ENCODE data around the gene MRPL49. TPM values are rescaled to one million over a fixed set of nuclear protein-coding genes. Genes with fewer than 3 reads are reported as not detected.
"Not testable (repeated sequence)": the region's sequence is repeated elsewhere in the genome, so short reads cannot be mapped to it uniquely, and the experiment has no call there.

MRPL49 gene
- total RNA-seq, 4 donors from 2014 or later, result 10.5 to 119 (median 60.9) TPM

DNA sequence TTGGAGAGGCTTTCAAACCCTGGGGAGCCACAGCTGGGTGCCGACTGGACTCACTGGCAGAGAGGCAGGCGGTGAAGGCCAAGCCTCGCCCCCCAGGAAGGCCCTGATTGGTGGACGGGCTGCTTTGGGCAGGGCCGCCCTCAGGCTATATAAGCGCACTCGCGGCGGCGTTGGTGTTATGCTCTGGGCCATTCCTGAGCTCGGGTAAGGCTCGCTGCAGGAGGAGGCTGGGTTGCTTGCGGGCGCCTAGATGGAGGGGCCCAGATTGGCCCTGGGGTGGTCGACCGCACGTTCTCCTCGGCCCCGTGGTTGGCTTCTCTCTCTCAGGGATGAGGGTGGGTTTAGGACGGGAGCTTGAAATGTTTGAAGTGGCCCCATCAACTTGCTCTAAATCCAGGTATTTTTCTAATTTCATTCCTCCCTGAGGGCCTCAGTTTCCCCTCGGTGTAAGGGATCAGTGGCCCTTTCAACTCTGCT lies 48.0 kb downstream of the MRPL49 start, which contains the start of gene SPDYC:
TSS of gene SPDYC (plus strand) at position 176 of the 477 bp plus-strand sequence. CDS start 1,125 bp downstream, outside the sequence.
- no peaks in the 10 kb centered on the region for H3K36me3 ChIP-seq
- intact Hi-C loops (cut with DNase I; ENCODE audit: low total_unique reads), result no loop called here
- no peak for DNase-seq
- no peaks in the 10 kb centered on the region for H3K9me3 ChIP-seq
- H3K27ac ChIP-seq, result peak within 1 kb of the TSS in 1 of 4 donors; percentile 7
- H3K4me3 ChIP-seq, result no peak within 1 kb of the TSS
- peaks cover 0 to 9% (median 0%) of the 10 kb centered on the region in 4 donors for H3K4me1 ChIP-seq
- WGBS, 2 donors (ENCODE audit: low coverage in 1 of 2), result 91 to 96% methylated on average over 11 to 21 of the region's 21 CpGs
- in situ Hi-C loops (cut with MboI; ENCODE audit: low pct_ligation_motif_present in 1 of 4, low pct_unique_long_range_greater_than_20kb in 1 of 4, low sequenced_read_pairs in 3 of 4), result no loop called here
- H3K27me3 ChIP-seq, result no peaks in the 10 kb centered on the region
- TF ChIP-seq POLR2AphosphoS5 (IDR thresholded peaks at IDR 0.05) (no peak), EP300 (IDR thresholded peaks at IDR 0.05; ENCODE audit: low read depth) (no peak), POLR2A (IDR thresholded peaks at IDR 0.05) (no peak)
- TF ChIP-seq, protein P1, sequence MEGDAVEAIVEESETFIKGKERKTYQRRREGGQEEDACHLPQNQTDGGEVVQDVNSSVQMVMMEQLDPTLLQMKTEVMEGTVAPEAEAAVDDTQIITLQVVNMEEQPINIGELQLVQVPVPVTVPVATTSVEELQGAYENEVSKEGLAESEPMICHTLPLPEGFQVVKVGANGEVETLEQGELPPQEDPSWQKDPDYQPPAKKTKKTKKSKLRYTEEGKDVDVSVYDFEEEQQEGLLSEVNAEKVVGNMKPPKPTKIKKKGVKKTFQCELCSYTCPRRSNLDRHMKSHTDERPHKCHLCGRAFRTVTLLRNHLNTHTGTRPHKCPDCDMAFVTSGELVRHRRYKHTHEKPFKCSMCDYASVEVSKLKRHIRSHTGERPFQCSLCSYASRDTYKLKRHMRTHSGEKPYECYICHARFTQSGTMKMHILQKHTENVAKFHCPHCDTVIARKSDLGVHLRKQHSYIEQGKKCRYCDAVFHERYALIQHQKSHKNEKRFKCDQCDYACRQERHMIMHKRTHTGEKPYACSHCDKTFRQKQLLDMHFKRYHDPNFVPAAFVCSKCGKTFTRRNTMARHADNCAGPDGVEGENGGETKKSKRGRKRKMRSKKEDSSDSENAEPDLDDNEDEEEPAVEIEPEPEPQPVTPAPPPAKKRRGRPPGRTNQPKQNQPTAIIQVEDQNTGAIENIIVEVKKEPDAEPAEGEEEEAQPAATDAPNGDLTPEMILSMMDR (IDR thresholded peaks at IDR 0.05), result no peak

DNA sequence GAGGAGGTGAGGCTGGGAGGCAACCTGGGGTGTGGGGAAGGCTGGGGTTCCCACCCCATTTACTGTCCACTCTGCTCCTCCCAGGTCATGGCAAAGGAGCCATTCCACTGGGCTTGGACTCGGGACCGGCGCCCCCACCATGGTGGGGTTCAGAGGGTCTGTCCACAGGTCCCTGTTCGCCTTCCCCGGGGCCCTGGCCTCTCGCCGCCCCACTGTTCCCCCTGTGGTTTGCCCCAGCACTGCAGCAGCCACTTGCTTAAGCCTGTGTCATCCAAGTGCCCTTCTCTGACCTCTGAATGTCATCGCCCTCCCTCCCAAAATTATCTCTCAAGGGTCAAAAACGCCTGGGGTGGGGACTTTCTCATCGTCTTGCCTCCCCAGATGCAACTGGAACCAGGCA lies 50.5 kb downstream of the MRPL49 start:
- Histone ChIP-seq H3K27ac (no peak overlapping the region), H3K27me3 (no peaks in the 10 kb centered on the region), H3K9me3 (no peaks in the 10 kb centered on the region), H3K4me3 (no peak overlapping the region), H3K4me1 (no peaks in the 10 kb centered on the region), H3K36me3 (no peaks in the 10 kb centered on the region)
- WGBS, 2 donors (ENCODE audit: low coverage in 1 of 2), result 81% methylated on average over 10 of the region's 10 CpGs; no CpG with 5 or more reads in 1 of the 2 donors
- no peak for DNase-seq
- in situ Hi-C loops (cut with MboI; ENCODE audit: low pct_ligation_motif_present in 1 of 4, low pct_unique_long_range_greater_than_20kb in 1 of 4, low sequenced_read_pairs in 3 of 4), result no loop called here
- intact Hi-C loops (cut with DNase I; ENCODE audit: low total_unique reads), result no loop called here
- TF ChIP-seq, protein P1 (IDR thresholded peaks at IDR 0.05), result no peak
- no peak for TF ChIP-seq POLR2AphosphoS5 (IDR thresholded peaks at IDR 0.05)
- no peak for TF ChIP-seq POLR2A (IDR thresholded peaks at IDR 0.05)
- no peak for TF ChIP-seq EP300 (IDR thresholded peaks at IDR 0.05; ENCODE audit: low read depth)

DNA sequence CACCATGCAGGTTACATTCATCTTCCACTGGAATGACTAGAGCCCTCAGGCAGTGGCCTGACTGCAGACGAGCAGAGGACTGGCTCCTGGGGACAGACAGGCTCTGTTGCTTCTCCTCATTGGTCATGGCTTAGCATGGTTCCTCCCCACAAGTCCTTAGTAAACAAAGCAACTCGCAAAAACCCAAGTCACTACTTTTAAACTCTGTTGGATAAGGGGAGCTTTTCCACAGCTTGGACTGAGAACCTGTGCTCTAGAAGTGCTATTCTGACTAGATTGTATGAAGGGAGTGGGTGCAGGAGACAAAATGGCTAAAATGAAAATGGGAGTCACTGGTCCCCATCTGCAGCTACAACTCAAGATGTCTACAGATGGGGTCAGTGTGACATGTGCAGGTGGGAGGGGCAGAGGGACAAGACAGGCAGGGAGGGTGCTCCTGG lies 52.5 kb downstream of the MRPL49 start:
- H3K4me1 ChIP-seq; H3K27me3 ChIP-seq; in situ Hi-C loops (cut with MboI; ENCODE audit: low pct_ligation_motif_present in 1 of 4, low pct_unique_long_range_greater_than_20kb in 1 of 4, low sequenced_read_pairs in 3 of 4); intact Hi-C loops (cut with DNase I; ENCODE audit: low total_unique reads); DNase-seq; H3K36me3 ChIP-seq; H3K4me3 ChIP-seq; H3K9me3 ChIP-seq; H3K27ac ChIP-seq: not testable (repeated sequence)
- 46% methylated on average over 2 of the region's 2 CpGs; no CpG with 5 or more reads in 1 of the 2 donors for WGBS, 2 donors (ENCODE audit: low coverage in 1 of 2)

Small RNA genes lying within 50 kb of the gene (small RNA-seq; reads per million reads assigned to genes)
- gene HIGD1AP10 (0 reads per million in 4 donors), gene PDCL2P2 (0 reads per million in 4 donors), gene RNU2-23P (0.35 to 0.83 (median 0.46) reads per million in 4 donors)

Other genes with a start within 250 kb of the MRPL49 start
- gene EHD1, start 243.7 kb upstream of the MRPL49 start, total RNA-seq, result 100 to 1,000 TPM in 2 of 4 donors, 10 to 100 TPM in 2; 67.9 to 202 (median 116) TPM
- 10 to 100 TPM; 30.1 to 82.3 (median 46.4) TPM for gene ATG2A, start 205.1 kb upstream of the MRPL49 start, total RNA-seq
- 10 to 100 TPM; 16.7 to 38.1 (median 26.8) TPM for gene PPP2R5B, start 197.6 kb upstream of the MRPL49 start, total RNA-seq
- 1 to 10 TPM in 1 of 4 donors, not detected in 3; 6.0 TPM for gene GPHA2, start 186.4 kb upstream of the MRPL49 start, total RNA-seq
- not detected for gene MAJIN, start 150.2 kb upstream of the MRPL49 start, total RNA-seq
- 10 to 100 TPM in 3 of 4 donors, 1 to 10 TPM in 1; 4.0 to 13.9 (median 11.2) TPM for gene BATF2, start 125.3 kb upstream of the MRPL49 start, total RNA-seq
- gene ARL2, start 108.2 kb upstream of the MRPL49 start, total RNA-seq, result 100 to 1,000 TPM in 1 of 4 donors, 10 to 100 TPM in 3; 28.4 to 147 (median 85.8) TPM
- 10 to 100 TPM in 3 of 4 donors, 1 to 10 TPM in 1; 1.9 to 53.3 (median 35.9) TPM for gene SNX15, start 94.9 kb upstream of the MRPL49 start, total RNA-seq
- 100 to 1,000 TPM in 1 of 4 donors, 10 to 100 TPM in 2, 1 to 10 TPM in 1; 3.7 to 105 (median 12.9) TPM for gene SAC3D1, start 81.1 kb upstream of the MRPL49 start, total RNA-seq
- gene NAALADL1, start 63.8 kb upstream of the MRPL49 start, total RNA-seq, result 100 to 1,000 TPM in 1 of 4 donors, 10 to 100 TPM in 2, not detected in 1; 13.8 to 105 (median 75.6) TPM
- gene CDCA5, start 38.3 kb upstream of the MRPL49 start, total RNA-seq, result 1 to 10 TPM in 3 of 4 donors, not detected in 1; 1.9 to 2.6 (median 2.5) TPM
- 100 to 1,000 TPM in 1 of 4 donors, 10 to 100 TPM in 3; 44.5 to 105 (median 64.2) TPM for gene ZFPL1, start 38.1 kb upstream of the MRPL49 start, total RNA-seq
- gene VPS51, start 26.1 kb upstream of the MRPL49 start, total RNA-seq, result 100 to 1,000 TPM; 252 to 560 (median 437) TPM
- gene TM7SF2, start 10.4 kb upstream of the MRPL49 start, total RNA-seq, result 10 to 100 TPM; 29.4 to 59.5 (median 42.3) TPM
- 10 to 100 TPM in 3 of 4 donors, 1 to 10 TPM in 1; 9.6 to 40.8 (median 12.2) TPM for gene ZNHIT2, start 4.6 kb upstream of the MRPL49 start, total RNA-seq
- 100 to 1,000 TPM; 594 to 986 (median 662) TPM for gene FAU, start 187 bp upstream of the MRPL49 start, total RNA-seq
- gene SYVN1, start 12.2 kb downstream of the MRPL49 start, total RNA-seq, result 10 to 100 TPM; 20.5 to 72.6 (median 51.9) TPM
- not detected for gene SPDYC, start 47.9 kb downstream of the MRPL49 start, total RNA-seq
- 1,000 to 10,000 TPM in 1 of 4 donors, 100 to 1,000 TPM in 3; 211 to 1,179 (median 376) TPM for gene CAPN1, start 59.6 kb downstream of the MRPL49 start, total RNA-seq
- 10 to 100 TPM in 1 of 4 donors, 1 to 10 TPM in 3; 3.0 to 17.5 (median 6.2) TPM for gene POLA2, start 139.6 kb downstream of the MRPL49 start, total RNA-seq
- 10 to 100 TPM in 3 of 4 donors, 1 to 10 TPM in 1; 9.1 to 22.7 (median 14.5) TPM for gene CDC42EP2, start 192.5 kb downstream of the MRPL49 start, total RNA-seq
- gene DPF2, start 211.5 kb downstream of the MRPL49 start, total RNA-seq, result 10 to 100 TPM; 29.1 to 50.9 (median 37.6) TPM
- 1 to 10 TPM in 1 of 4 donors, under 1 TPM in 2, not detected in 1; 0.48 to 3.0 (median 0.75) TPM for gene TIGD3, start 232.4 kb downstream of the MRPL49 start, total RNA-seq